Lower lobe of right lung (tissue), 2 donors: ENCODE measurements around the gene PLA2G15. TPM values are rescaled to one million over a fixed set of nuclear protein-coding genes. Genes with fewer than 3 reads are reported as not detected.
"Not testable (repeated sequence)": the region's sequence is repeated elsewhere in the genome, so short reads cannot be mapped to it uniquely, and the experiment has no call there.

Experiments used
- ATAC-seq, 2 donors: fragments of 200-7000 bp; cut with Tn5 transposase; one replicate each; pipeline ENCODE4 v1.9.1; 2020 to 2022; ENCODE audit warnings: mild to moderate bottlenecking in 2 of 2, moderate library complexity in 2 of 2
- DNase-seq: peaks from one replicate; pipeline ENCODE4 v3.0.0-alpha.2; 2020
- H3K27ac ChIP-seq: fragments of 200-600 bp; one replicate; pipeline ENCODE4 v1.8.0; 2022
- H3K27me3 ChIP-seq: fragments of 200-600 bp; one replicate; pipeline ENCODE4 v1.8.0; 2022; ENCODE audit warnings: low read depth
- H3K36me3 ChIP-seq: fragments of 200-600 bp; one replicate; pipeline ENCODE4 v1.8.0; 2022; ENCODE audit warnings: mild to moderate bottlenecking
- H3K4me1 ChIP-seq: fragments of 200-600 bp; one replicate; pipeline ENCODE4 v1.8.0; 2022
- H3K4me3 ChIP-seq: fragments of 200-600 bp; one replicate; pipeline ENCODE4 v1.8.0; 2022; ENCODE audit warnings: mild to moderate bottlenecking
- H3K9me3 ChIP-seq: fragments of 200-600 bp; one replicate; pipeline ENCODE4 v1.8.0; 2022
- intact Hi-C: fragments of 100-400 bp; cut with DNase I; formaldehyde crosslinking; loops from one replicate; pipeline ENCODE4 v1.11.0; 2022
- total RNA-seq: library from RNA; stranded (reverse); fragmentation: NEBNext Ultra II Directional; extraction: Animal tissue kit (Norgen Biotek cat#: 25700); gene quantifications from one replicate; pipeline ENCODE4 v1.2.1, GENCODE V29; 2021
- TF ChIP-seq, protein P1 (sequence below): fragments of 200-600 bp; IDR thresholded peaks from one replicate; pipeline ENCODE4 v1.8.0; 2022; ENCODE audit warnings: antibody characterized with exemption, mild to moderate bottlenecking
- donor health status: DM: no; HTN: yes; CAD: no; lungs with severe emphysema.

Gene PLA2G15
- total RNA-seq, 1 donor from 2014 or later = 45.1 TPM

DNA sequence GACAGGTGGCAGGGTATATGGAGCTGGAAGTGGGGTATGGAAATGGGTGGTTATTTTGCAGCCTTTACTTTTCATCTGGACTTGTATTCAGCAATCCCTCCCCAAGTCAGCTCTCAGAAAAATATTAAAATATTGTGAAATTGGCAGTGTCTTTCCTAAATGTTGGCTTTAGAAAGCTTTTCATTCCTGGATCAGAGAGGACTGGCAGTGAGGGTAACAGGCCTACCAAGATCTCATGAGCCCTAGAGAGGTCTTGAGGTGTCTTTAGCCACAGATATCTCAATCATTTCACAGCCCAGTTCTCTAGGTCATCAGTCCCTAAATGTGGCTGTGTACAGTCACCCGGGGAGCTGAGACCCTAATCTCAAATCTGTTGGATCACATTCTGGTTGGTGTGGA is 43.1 kb downstream of the PLA2G15 start:
- H3K4me1 ChIP-seq = peaks cover 68% of the 10 kb centered on the region
- intact Hi-C loops = no loop called here

GRCh38 chr16:68288796-68289195 is 43.6 kb downstream of the PLA2G15 start:
- H3K9me3 ChIP-seq, H3K27me3 ChIP-seq, H3K4me3 ChIP-seq, ATAC-seq, intact Hi-C loops, DNase-seq: not testable (repeated sequence)
- peaks cover 58% of the 10 kb centered on the region for H3K36me3 ChIP-seq
- peaks cover 63% of the 10 kb centered on the region for H3K4me1 ChIP-seq
- H3K27ac ChIP-seq = peak overlapping the region; percentile 60

More for the DNA sequence above, 43.1 kb downstream of the PLA2G15 start:
- DNase-seq (no peak), ATAC-seq (no peak)
- H3K27me3 ChIP-seq = no peaks in the 10 kb centered on the region
- no peak overlapping the region for H3K4me3 ChIP-seq
- H3K9me3 ChIP-seq = no peaks in the 10 kb centered on the region
- peaks cover 52% of the 10 kb centered on the region for H3K36me3 ChIP-seq
- H3K27ac ChIP-seq = peak overlapping the region; percentile 60
- TF ChIP-seq, protein P1, sequence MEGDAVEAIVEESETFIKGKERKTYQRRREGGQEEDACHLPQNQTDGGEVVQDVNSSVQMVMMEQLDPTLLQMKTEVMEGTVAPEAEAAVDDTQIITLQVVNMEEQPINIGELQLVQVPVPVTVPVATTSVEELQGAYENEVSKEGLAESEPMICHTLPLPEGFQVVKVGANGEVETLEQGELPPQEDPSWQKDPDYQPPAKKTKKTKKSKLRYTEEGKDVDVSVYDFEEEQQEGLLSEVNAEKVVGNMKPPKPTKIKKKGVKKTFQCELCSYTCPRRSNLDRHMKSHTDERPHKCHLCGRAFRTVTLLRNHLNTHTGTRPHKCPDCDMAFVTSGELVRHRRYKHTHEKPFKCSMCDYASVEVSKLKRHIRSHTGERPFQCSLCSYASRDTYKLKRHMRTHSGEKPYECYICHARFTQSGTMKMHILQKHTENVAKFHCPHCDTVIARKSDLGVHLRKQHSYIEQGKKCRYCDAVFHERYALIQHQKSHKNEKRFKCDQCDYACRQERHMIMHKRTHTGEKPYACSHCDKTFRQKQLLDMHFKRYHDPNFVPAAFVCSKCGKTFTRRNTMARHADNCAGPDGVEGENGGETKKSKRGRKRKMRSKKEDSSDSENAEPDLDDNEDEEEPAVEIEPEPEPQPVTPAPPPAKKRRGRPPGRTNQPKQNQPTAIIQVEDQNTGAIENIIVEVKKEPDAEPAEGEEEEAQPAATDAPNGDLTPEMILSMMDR = no peak

GRCh38 chr16:68289202-68289601 is 44.0 kb downstream of the PLA2G15 start:
- TF ChIP-seq, protein P1 = no peak
- no peak for ATAC-seq
- intact Hi-C loops = no loop called here
- no peak for DNase-seq
- Histone ChIP-seq H3K36me3 (peaks cover 62% of the 10 kb centered on the region), H3K27ac (peak overlapping the region; percentile 47), H3K27me3 (no peaks in the 10 kb centered on the region), H3K4me1 (peaks cover 59% of the 10 kb centered on the region), H3K9me3 (no peaks in the 10 kb centered on the region), H3K4me3 (no peak overlapping the region)

GRCh38 chr16:68289621-68290329 is 44.6 kb downstream of the PLA2G15 start:
- H3K36me3 ChIP-seq = peaks cover 68% of the 10 kb centered on the region
- TF ChIP-seq, protein P1 = no peak
- intact Hi-C loops = no loop called here
- H3K27me3 ChIP-seq = no peaks in the 10 kb centered on the region
- no peak overlapping the region for H3K4me3 ChIP-seq
- no peaks in the 10 kb centered on the region for H3K9me3 ChIP-seq
- ATAC-seq = peak; percentile 11 to 39
- no peak for DNase-seq
- peak overlapping the region; percentile 47 for H3K27ac ChIP-seq
- peaks cover 53% of the 10 kb centered on the region for H3K4me1 ChIP-seq

DNA sequence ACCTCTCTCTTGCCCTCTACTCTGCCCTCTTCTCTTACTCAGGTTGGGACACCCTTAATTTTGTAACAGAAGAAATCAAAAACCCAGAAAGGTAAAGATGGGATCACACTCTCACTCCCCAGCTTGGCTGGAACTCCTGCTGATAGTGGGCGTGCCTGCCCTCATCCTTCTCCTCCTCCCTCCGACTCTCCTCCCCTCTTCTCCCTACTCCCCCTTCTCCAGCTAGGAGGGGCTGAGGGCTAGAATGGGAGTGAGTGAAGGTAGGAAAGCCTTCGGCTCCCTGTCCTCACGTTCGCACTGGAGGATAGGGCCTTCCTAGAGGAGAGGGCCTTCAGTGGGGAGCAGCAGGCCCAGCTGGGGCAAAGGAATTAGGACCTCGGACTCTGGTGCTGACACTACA is 45.3 kb downstream of the PLA2G15 start:
- Histone ChIP-seq H3K36me3 (peaks cover 74% of the 10 kb centered on the region), H3K4me3 (no peak overlapping the region), H3K27me3 (no peaks in the 10 kb centered on the region), H3K4me1 (peaks cover 46% of the 10 kb centered on the region), H3K27ac (peak overlapping the region; percentile 36), H3K9me3 (no peaks in the 10 kb centered on the region)
- intact Hi-C loops = no loop called here
- TF ChIP-seq, protein P1 = no peak
- DNase-seq (no peak), ATAC-seq (no peak)

DNA sequence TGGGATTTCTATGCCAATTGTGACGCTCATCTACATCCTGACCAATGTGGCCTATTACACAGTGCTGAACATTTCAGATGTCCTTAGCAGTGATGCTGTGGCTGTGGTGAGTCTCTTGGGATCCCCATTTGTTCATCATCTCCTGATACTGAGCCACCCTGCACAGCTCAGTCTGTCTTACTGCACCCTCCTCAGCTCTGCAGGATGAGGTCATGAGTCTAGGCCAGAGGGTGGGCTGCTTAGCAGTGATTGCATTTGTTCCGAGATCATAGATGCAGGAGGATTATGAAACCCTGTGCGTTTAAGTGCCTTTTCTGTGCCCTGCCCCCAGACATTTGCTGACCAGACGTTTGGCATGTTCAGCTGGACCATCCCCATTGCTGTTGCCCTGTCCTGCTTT is 46.1 kb downstream of the PLA2G15 start:
- DNase-seq = no peak
- no peaks in the 10 kb centered on the region for H3K9me3 ChIP-seq
- no peak overlapping the region for H3K27ac ChIP-seq
- H3K36me3 ChIP-seq = peaks cover 82% of the 10 kb centered on the region
- no peak overlapping the region for H3K4me3 ChIP-seq
- ATAC-seq = no peak
- intact Hi-C loops = no loop called here
- peaks cover 38% of the 10 kb centered on the region for H3K4me1 ChIP-seq
- H3K27me3 ChIP-seq = no peaks in the 10 kb centered on the region
- TF ChIP-seq, protein P1 = no peak
